Measurements from ENCODE around the gene ASPSCR1. TPM values are rescaled to one million over a fixed set of nuclear protein-coding genes. Genes with fewer than 3 reads are reported as not detected.

Gene ASPSCR1
- total and polyA plus RNA-seq, 2 of the 4 experiments (the other 2 are of a cell fraction): 7.2 to 17.2 TPM

GRCh38 chr17:81961521-81962498, 15.6 kb upstream of the ASPSCR1 start:
- H3K36me3 ChIP-seq (ENCODE audit: control insufficient read depth, insufficient read depth, low read length): no peaks in the 10 kb centered on the region
- H2BK5ac ChIP-seq (ENCODE audit: low read depth, low read length, poor library complexity, severe bottlenecking): no peak overlapping the region
- no peak overlapping the region for H2BK15ac ChIP-seq (ENCODE audit: low read depth, low read length)
- BruUV-seq (replicated peaks): no TSS peak
- no peak overlapping the region for H2AFZ ChIP-seq (replicated peaks; ENCODE audit: low read length, poor library complexity)
- CTCF ChIA-PET: no interaction called here
- no peak overlapping the region for H3K18ac ChIP-seq (ENCODE audit: low read depth, low read length)
- no peaks in the 10 kb centered on the region for H3K9me1 ChIP-seq (ENCODE audit: insufficient read depth, low read length)
- H3K9ac ChIP-seq (ENCODE audit: low read depth, low read length): no peak overlapping the region
- no peak for ATAC-seq (ENCODE audit: low read depth)
- dilution Hi-C loops (cut with HindIII; ENCODE audit: low sequenced_read_pairs, unreplicated experiment) (no loop called here), intact Hi-C loops (cut with micrococcal nuclease) (loop anchor here (10.0 kb wide), 1 partner anchor 193 kb away; no protein-coding TSS in a partner anchor), in situ Hi-C loops (cut with MboI; ENCODE audit: low sequenced_read_pairs) (no loop called here)
- H3K4me3 ChIP-seq (ENCODE audit: insufficient read depth, low read depth, low read length): no peak overlapping the region
- no peak overlapping the region for H2AK5ac ChIP-seq (ENCODE audit: low read depth, low read length)
- H4K91ac ChIP-seq (ENCODE audit: insufficient read depth, low read depth, low read length): no peak overlapping the region
- H3K4ac ChIP-seq (ENCODE audit: low read depth, low read length): no peak overlapping the region
- WGBS, 2 experiments (ENCODE audit: extremely low coverage in 2 of 2, insufficient read length in 1 of 2): 17% methylated on average over 42 of the region's 82 CpGs; no CpG with 5 or more reads in 1 of the 2 experiments
- POLR2A ChIA-PET (ENCODE audit: unreplicated experiment): no interaction called here
- no peak overlapping the region for H3K23ac ChIP-seq (ENCODE audit: low read depth, low read length)
- H2BK20ac ChIP-seq (ENCODE audit: low read depth, low read length): no peak overlapping the region
- peaks cover 50% of the 10 kb centered on the region for H3K27me3 ChIP-seq (ENCODE audit: control insufficient read depth, insufficient read depth, low read length)
- H3K56ac ChIP-seq (ENCODE audit: extremely low read depth, insufficient read depth, low read length): no peak overlapping the region
- no peaks in the 10 kb centered on the region for H3K9me3 ChIP-seq (ENCODE audit: control insufficient read depth, insufficient read depth, low read length)
- TF ChIP-seq BHLHE40 (IDR thresholded peaks at IDR 0.05; ENCODE audit: low read depth, low read length) (no peak), CHD1 (IDR thresholded peaks at IDR 0.05; ENCODE audit: low read depth, low read length) (no peak), USF2 (IDR thresholded peaks at IDR 0.05; ENCODE audit: low read depth, low read length) (no peak), ELK1 (IDR thresholded peaks at IDR 0.05; ENCODE audit: borderline replicate concordance, low read depth, low read length) (no peak), CTCF (conservative IDR thresholded peaks at IDR 0.05; ENCODE audit: low read depth, low read length) (no peak), RCOR1 (IDR thresholded peaks at IDR 0.05; ENCODE audit: insufficient replicate concordance, low read length) (no peak)
- H4K5ac ChIP-seq (ENCODE audit: low read depth, low read length): no peak overlapping the region
- no peaks in the 10 kb centered on the region for H4K20me1 ChIP-seq (ENCODE audit: insufficient read depth, low read length)
- H3K4me1 ChIP-seq (ENCODE audit: control insufficient read depth, insufficient read depth, low read length): peaks cover under 1% of the 10 kb centered on the region; the same call in 1 of the 2 replicates
- no peak overlapping the region for H2BK120ac ChIP-seq (ENCODE audit: low read depth, low read length)
- H3K27ac ChIP-seq (ENCODE audit: insufficient read depth, low read length): no peak overlapping the region
- no peak overlapping the region for H4K8ac ChIP-seq (ENCODE audit: low read depth in 2 of 2, low read length in 2 of 2)
- no peaks in the 10 kb centered on the region for H3K79me1 ChIP-seq (ENCODE audit: low read depth in 1 of 2, low read length in 2 of 2)
- no peak overlapping the region for H2AK9ac ChIP-seq (replicated peaks; ENCODE audit: low read depth, low read length, poor library complexity)
- no peak overlapping the region for H3K14ac ChIP-seq (replicated peaks; ENCODE audit: low read depth, low read length)
- DNase-seq: no peak
- H3K4me2 ChIP-seq (ENCODE audit: low read depth, low read length): no peak overlapping the region
